GM12878 (cell line): ENCODE data around the gene TIMM17A. TPM values are rescaled to one million over a fixed set of nuclear protein-coding genes. Genes with fewer than 3 reads are reported as not detected.

ENCODE experiments used
- ATAC-seq: fragments of 200-7000 bp; cut with Tn5 transposase; 3 replicates; pipeline ENCODE4 v1.9.1; 2020; ENCODE audit warnings: mild to moderate bottlenecking, moderate library complexity
- BruUV-seq: library from RNA; stranded (reverse); fragments of 400-500 nt; replicated peaks from 2 replicates; lab custom pipeline; 2021; lab: Mats Ljungman, UMichigan
- CTCF ChIA-PET: fragments of 300-600 bp; sonication (Branson Sonifier 250); formaldehyde crosslinking; extraction: SDS; loops from one replicate; lab custom pipeline; 2021; ENCODE audit warnings: inconsistent platforms; lab: Yijun Ruan, JAX
- POLR2A ChIA-PET: fragments of 350-600 bp; formaldehyde crosslinking; extraction: SDS; loops from one replicate; lab custom pipeline; 2021; ENCODE audit warnings: inconsistent platforms; lab: Charles Lee
- RAD21 ChIA-PET: fragments of 300-600 bp; sonication (Branson Sonifier 250); formaldehyde crosslinking; loops from one replicate; lab custom pipeline; 2023; ENCODE audit warnings: antibody characterized with exemption; ENCODE audit not compliant: unreplicated experiment; lab: Charles Lee
- SMC1A ChIA-PET: fragments of 300-600 bp; sonication (Branson Sonifier 250); formaldehyde crosslinking; loops from one replicate; lab custom pipeline; 2023; ENCODE audit not compliant: unreplicated experiment, uncharacterized antibody; lab: Charles Lee
- DNase-seq: peaks from one replicate; pipeline ENCODE4 v3.0.0-alpha.2; 2011; ENCODE audit warnings: low read depth, low spot score
- FAIRE-seq: peaks from 3 replicates; lab custom pipeline; 2011; peaks lifted over from hg19 to GRCh38; lab: Jason Lieb, UNC
- H2AFZ ChIP-seq: 2 replicates; pipeline ENCODE4 v1.6.0; 2011; ENCODE audit warnings: low read depth, low read length, control low read depth; ENCODE audit not compliant: control insufficient read depth
- H3K27ac ChIP-seq: 2 replicates; pipeline ENCODE4 v1.5.1; 2011; ENCODE audit warnings: control low read depth; ENCODE audit not compliant: control insufficient read depth, insufficient read depth
- H3K27me3 ChIP-seq, 2 experiments: replicated peaks in 1 of 2; 2 replicates each; pipeline versions ENCODE4 v1.6.0 to v1.6.1; 2011; ENCODE audit warnings: low read length in 1 of 2; ENCODE audit not compliant: control insufficient read depth in 2 of 2, insufficient read depth in 2 of 2
- H3K36me3 ChIP-seq, 2 experiments: 2 replicates each; pipeline ENCODE4 v1.5.1; 2011; ENCODE audit warnings: low read length in 1 of 2; ENCODE audit not compliant: control insufficient read depth in 2 of 2, insufficient read depth in 2 of 2
- H3K4me1 ChIP-seq: 2 replicates; pipeline ENCODE4 v1.6.1; 2011; ENCODE audit warnings: mild to moderate bottlenecking, low read length, moderate library complexity, mixed read lengths; ENCODE audit not compliant: control insufficient read depth, insufficient read depth
- H3K4me2 ChIP-seq: 2 replicates; pipeline ENCODE4 v1.6.0; 2011; ENCODE audit warnings: control low read depth; ENCODE audit not compliant: control insufficient read depth, insufficient read depth
- H3K4me3 ChIP-seq: fragments of 200-600 bp; sonication (generic); 2 replicates; pipeline ENCODE4 v1.5.1; 2016
- H3K79me2 ChIP-seq: 2 replicates; pipeline ENCODE4 v1.6.0; 2011; ENCODE audit warnings: low read length; ENCODE audit not compliant: control insufficient read depth, insufficient read depth
- H3K9ac ChIP-seq: 2 replicates; pipeline ENCODE4 v1.8.0; 2011; ENCODE audit warnings: low read length, control low read depth, mixed read lengths; ENCODE audit not compliant: control insufficient read depth, insufficient read depth
- H3K9me3 ChIP-seq: replicated peaks from 3 replicates; pipeline ENCODE4 v1.5.1; 2011; ENCODE audit warnings: mild to moderate bottlenecking, low read length; ENCODE audit not compliant: control insufficient read depth, insufficient read depth
- H4K20me1 ChIP-seq: 2 replicates; pipeline ENCODE4 v1.6.0; 2011; ENCODE audit not compliant: control insufficient read depth, insufficient read depth
- CBX3 ChIP-seq: fragments of 200-600 bp; sonication (generic); IDR thresholded peaks from 2 replicates; pipeline ENCODE4 v1.6.1; 2016; ENCODE audit warnings: low read depth, borderline replicate concordance
- EGR1 ChIP-seq, 2 experiments: IDR thresholded peaks; 1 replicate in 1 of 2; 2 replicates in 1 of 2; pipeline ENCODE4 v1.6.1; 2011 to 2012; ENCODE audit warnings: low read depth in 2 of 2, low read length in 2 of 2, borderline replicate concordance in 1 of 2, mild to moderate bottlenecking in 1 of 2, moderate library complexity in 1 of 2
- FOS ChIP-seq: IDR thresholded peaks from 3 replicates; pipeline ENCODE4 v1.6.1; 2011; ENCODE audit warnings: borderline replicate concordance; ENCODE audit not compliant: insufficient read length; ENCODE audit errors: extremely low read depth
- MXI1 ChIP-seq: fragments of 150-350 bp; IDR thresholded peaks from 2 replicates; pipeline ENCODE4 v1.6.1; 2011; ENCODE audit warnings: low read depth, mild to moderate bottlenecking, inconsistent platforms, low read length, improper control_type of control experiment
- TCF7 ChIP-seq: IDR thresholded peaks from 2 replicates; pipeline ENCODE4 v1.6.1; 2014; ENCODE audit warnings: antibody characterized with exemption, borderline replicate concordance
- WGBS: methylation state at CpG from one replicate; pipeline ENCODE4 v1.1.6; 2016; ENCODE audit warnings: low lambda C conversion rate; ENCODE audit not compliant: insufficient replicate concordance, insufficient coverage; ENCODE audit errors: missing lambda C conversion rate; 5-methylcytosine and 5-hydroxymethylcytosine counted together
- in situ Hi-C: fragments of 300-500 bp; cut with MboI; formaldehyde crosslinking; loops from 9 replicates; pipeline ENCODE4 v1.14.3; 2018; ENCODE audit warnings: mixed read lengths
- intact Hi-C: fragments of 100-400 bp; cut with micrococcal nuclease; formaldehyde crosslinking; loops from one replicate; pipeline ENCODE4 v1.14.2; 2022; ENCODE audit not compliant: unreplicated experiment
- polyA plus RNA-seq, 11 experiments: library from polyadenylated mRNA; depleted of rRNA in 4 of 11; unstranded in 6 of 11; stranded (reverse) in 5 of 11; fragments of >200 nt; fragmentation: Nextera tagmentation in 4 of 11; fragmentation: Illumina TruSeq in 1 of 11; extraction: Ambion mirVana in 4 of 11; extraction: Trizol in 1 of 11; gene quantifications; 1 replicate in 1 of 11; 2 replicates in 10 of 11; pipeline versions ENCODE4 v1.2.1 to v1.2.3, GENCODE V29; 2011 to 2016; ENCODE audit warnings: inconsistent platforms in 2 of 11, missing spikeins in 2 of 11, low read depth in 1 of 11
- total RNA-seq, 4 experiments: library from RNA; depleted of rRNA in 3 of 4; stranded (reverse); fragments of >200 nt in 3 of 4; fragmentation: Illumina TruSeq in 1 of 4; extraction: Trizol in 1 of 4; gene quantifications; 2 replicates each; pipeline versions ENCODE4 v1.2.1 to v1.2.3, GENCODE V29; 2013 to 2021
- TF ChIP-seq, protein P1 (sequence below), 3 experiments: IDR thresholded peaks in 2 of 3; conservative IDR thresholded peaks in 1 of 3; 2 replicates each; pipeline ENCODE4 v1.5.1; 2011; ENCODE audit warnings: low read depth in 3 of 3, low read length in 3 of 3, mild to moderate bottlenecking in 3 of 3, control low read depth in 2 of 3, moderate library complexity in 2 of 3, inconsistent platforms in 1 of 3, mixed read lengths in 1 of 3; ENCODE audit not compliant: control insufficient read depth in 2 of 3, insufficient read depth in 1 of 3; ENCODE audit errors: extremely low read depth in 1 of 3
- TF ChIP-seq, protein P2 (sequence below): IDR thresholded peaks from 2 replicates; pipeline ENCODE4 v1.6.1; 2012; ENCODE audit warnings: low read depth, low read length, improper control_type of control experiment
- TF ChIP-seq, protein P3 (sequence below): fragments of 450-650 bp; IDR thresholded peaks from 2 replicates; pipeline ENCODE4 v1.6.1; 2018; ENCODE audit warnings: mild to moderate bottlenecking, low read depth, moderate library complexity; ENCODE audit not compliant: partially characterized antibody

TIMM17A gene
- total and polyA plus RNA-seq, 10 of the 15 experiments (the other 5 are each of a cell fraction or from before 2014, with no cell fraction given), result 68.6 to 357 (median 92.4) TPM

DNA sequence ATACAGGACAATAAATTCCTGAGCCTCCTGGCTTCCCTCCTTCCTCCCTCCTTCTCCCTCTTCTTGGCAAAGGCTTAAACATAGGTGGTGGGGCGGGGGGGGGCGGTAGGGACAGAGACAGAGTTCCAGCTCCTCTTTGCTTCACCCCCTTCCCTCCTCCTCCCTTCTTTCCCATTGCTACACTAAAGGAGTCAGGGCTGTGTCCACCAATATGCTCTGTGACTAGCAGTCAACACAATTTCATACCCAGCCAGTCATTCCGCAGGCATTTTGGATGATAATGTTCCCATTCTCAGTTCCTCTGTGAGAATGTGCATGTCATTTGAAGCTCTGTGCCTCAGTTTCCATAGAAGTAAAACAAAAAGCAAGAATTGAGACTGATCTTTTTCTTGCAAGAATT is 10.7 kb upstream of the TIMM17A start (continued):
- no peak for TF ChIP-seq TCF7

DNA sequence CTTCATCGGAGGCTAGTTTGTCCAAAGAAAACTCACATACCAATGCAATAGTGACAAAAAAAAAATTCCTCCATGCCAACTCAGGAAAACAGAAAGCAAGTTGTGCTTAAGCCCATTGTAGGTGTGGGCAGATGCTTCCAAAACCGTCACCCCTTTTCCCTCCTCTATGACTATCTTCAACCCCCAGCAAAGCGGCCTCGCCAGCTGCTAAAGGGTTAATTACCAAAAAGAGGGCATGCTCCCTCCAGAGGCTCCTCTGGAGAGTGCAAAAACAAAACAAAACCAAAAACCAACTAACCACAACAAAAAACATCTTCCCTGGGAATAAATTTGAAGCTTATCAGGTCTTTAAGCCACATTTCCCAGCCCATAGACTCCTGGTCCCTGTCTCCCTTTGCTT is 10.1 kb upstream of the TIMM17A start:
- H3K4me2 ChIP-seq, result no peak overlapping the region
- FAIRE-seq (no peak), ATAC-seq (no peak; the same call in 2 of the 3 replicates), DNase-seq (no peak)
- no peak for TF ChIP-seq TCF7
- TF ChIP-seq, protein P1, sequence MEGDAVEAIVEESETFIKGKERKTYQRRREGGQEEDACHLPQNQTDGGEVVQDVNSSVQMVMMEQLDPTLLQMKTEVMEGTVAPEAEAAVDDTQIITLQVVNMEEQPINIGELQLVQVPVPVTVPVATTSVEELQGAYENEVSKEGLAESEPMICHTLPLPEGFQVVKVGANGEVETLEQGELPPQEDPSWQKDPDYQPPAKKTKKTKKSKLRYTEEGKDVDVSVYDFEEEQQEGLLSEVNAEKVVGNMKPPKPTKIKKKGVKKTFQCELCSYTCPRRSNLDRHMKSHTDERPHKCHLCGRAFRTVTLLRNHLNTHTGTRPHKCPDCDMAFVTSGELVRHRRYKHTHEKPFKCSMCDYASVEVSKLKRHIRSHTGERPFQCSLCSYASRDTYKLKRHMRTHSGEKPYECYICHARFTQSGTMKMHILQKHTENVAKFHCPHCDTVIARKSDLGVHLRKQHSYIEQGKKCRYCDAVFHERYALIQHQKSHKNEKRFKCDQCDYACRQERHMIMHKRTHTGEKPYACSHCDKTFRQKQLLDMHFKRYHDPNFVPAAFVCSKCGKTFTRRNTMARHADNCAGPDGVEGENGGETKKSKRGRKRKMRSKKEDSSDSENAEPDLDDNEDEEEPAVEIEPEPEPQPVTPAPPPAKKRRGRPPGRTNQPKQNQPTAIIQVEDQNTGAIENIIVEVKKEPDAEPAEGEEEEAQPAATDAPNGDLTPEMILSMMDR (IDR thresholded peaks at IDR 0.05 in 2 of 3, conservative IDR thresholded peaks at IDR 0.05 in 1 of 3; ENCODE audit: control insufficient read depth in 2 of 3, extremely low read depth in 1 of 3, insufficient read depth in 1 of 3, low read depth in 3 of 3, low read length in 3 of 3), result 0 out of 6 replicates have a peak, but pooled peaks of 1 of the 3 experiments have one; percentile 2
- H3K27ac ChIP-seq, result no peak overlapping the region
- ChIA-PET CTCF (interaction anchor here (1.6 to 2.8 kb wide), 2 partner anchors 28 to 49 kb away, joined by 3 to 9 read pairs; no protein-coding TSS in a partner anchor), POLR2A (no interaction called here), SMC1A (no interaction called here), RAD21 (no interaction called here)
- H3K27me3 ChIP-seq, result peaks cover 13 to 17% of the 10 kb centered on the region in 2 experiments
- WGBS, result 38% methylated on average over 4 of the region's 4 CpGs
- no peak overlapping the region for H3K9ac ChIP-seq
- intact Hi-C loops (no loop called here), in situ Hi-C loops (no loop called here)
- H3K4me3 ChIP-seq, result no peak overlapping the region
- no TSS peak for BruUV-seq
- H3K4me1 ChIP-seq, result no peaks in the 10 kb centered on the region
- no peaks in the 10 kb centered on the region for H3K36me3 ChIP-seq
- H2AFZ ChIP-seq, result no peak overlapping the region
- no peaks in the 10 kb centered on the region for H3K9me3 ChIP-seq
- H3K79me2 ChIP-seq, result no peaks in the 10 kb centered on the region
- no peaks in the 10 kb centered on the region for H4K20me1 ChIP-seq

DNA sequence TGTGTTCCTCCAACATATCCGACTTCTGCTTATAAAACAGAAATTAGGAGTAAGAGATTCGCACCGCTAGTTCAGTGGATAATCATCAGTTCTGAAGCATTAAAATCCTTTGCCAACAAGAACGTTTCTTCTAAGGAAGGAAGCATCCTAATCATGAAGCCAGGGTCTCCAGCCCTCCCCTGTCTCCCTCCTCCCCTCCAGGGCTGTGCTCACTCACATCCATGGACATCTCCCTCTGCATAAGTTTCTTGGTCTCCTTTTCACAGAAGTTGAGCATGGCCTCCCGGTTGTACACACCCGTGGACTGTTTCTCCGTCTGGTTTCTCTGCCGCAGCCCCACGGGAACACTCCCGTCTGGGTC is 9.5 kb upstream of the TIMM17A start:
- 42% methylated on average over 10 of the region's 10 CpGs for WGBS
- ATAC-seq, result no peak
- ChIA-PET SMC1A (no interaction called here), RAD21 (no interaction called here), CTCF (interaction anchor here (1.6 to 2.8 kb wide), 2 partner anchors 28 to 50 kb away, joined by 3 to 9 read pairs; no protein-coding TSS in a partner anchor), POLR2A (no interaction called here)
- Histone ChIP-seq H2AFZ (no peak overlapping the region), H3K27ac (no peak overlapping the region), H4K20me1 (no peaks in the 10 kb centered on the region), H3K27me3 (peaks cover 13 to 17% of the 10 kb centered on the region in 2 experiments), H3K79me2 (no peaks in the 10 kb centered on the region), H3K4me3 (no peak overlapping the region), H3K4me2 (no peak overlapping the region), H3K4me1 (no peaks in the 10 kb centered on the region), H3K36me3 (no peaks in the 10 kb centered on the region), H3K9me3 (no peaks in the 10 kb centered on the region), H3K9ac (no peak overlapping the region)
- intact Hi-C loops, result no loop called here
- FAIRE-seq, result no peak
- in situ Hi-C loops, result no loop called here
- DNase-seq, result no peak
- BruUV-seq, result no TSS peak
- TF ChIP-seq EGR1 (IDR thresholded peaks at IDR 0.05; ENCODE audit: borderline replicate concordance in 1 of 2, low read depth in 2 of 2, low read length in 2 of 2) (no peak), MXI1 (no peak), CBX3 (no peak), FOS (no peak)
- TF ChIP-seq, protein P2, sequence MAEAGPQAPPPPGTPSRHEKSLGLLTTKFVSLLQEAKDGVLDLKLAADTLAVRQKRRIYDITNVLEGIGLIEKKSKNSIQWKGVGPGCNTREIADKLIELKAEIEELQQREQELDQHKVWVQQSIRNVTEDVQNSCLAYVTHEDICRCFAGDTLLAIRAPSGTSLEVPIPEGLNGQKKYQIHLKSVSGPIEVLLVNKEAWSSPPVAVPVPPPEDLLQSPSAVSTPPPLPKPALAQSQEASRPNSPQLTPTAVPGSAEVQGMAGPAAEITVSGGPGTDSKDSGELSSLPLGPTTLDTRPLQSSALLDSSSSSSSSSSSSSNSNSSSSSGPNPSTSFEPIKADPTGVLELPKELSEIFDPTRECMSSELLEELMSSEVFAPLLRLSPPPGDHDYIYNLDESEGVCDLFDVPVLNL, result no peak
- TF ChIP-seq, protein P3, sequence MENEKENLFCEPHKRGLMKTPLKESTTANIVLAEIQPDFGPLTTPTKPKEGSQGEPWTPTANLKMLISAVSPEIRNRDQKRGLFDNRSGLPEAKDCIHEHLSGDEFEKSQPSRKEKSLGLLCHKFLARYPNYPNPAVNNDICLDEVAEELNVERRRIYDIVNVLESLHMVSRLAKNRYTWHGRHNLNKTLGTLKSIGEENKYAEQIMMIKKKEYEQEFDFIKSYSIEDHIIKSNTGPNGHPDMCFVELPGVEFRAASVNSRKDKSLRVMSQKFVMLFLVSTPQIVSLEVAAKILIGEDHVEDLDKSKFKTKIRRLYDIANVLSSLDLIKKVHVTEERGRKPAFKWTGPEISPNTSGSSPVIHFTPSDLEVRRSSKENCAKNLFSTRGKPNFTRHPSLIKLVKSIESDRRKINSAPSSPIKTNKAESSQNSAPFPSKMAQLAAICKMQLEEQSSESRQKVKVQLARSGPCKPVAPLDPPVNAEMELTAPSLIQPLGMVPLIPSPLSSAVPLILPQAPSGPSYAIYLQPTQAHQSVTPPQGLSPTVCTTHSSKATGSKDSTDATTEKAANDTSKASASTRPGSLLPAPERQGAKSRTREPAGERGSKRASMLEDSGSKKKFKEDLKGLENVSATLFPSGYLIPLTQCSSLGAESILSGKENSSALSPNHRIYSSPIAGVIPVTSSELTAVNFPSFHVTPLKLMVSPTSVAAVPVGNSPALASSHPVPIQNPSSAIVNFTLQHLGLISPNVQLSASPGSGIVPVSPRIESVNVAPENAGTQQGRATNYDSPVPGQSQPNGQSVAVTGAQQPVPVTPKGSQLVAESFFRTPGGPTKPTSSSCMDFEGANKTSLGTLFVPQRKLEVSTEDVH, result no peak
